Loucy (cell line): ENCODE results near the gene WNK4.
"Not testable (repeated sequence)": the region's sequence is repeated elsewhere in the genome, so short reads cannot be mapped to it uniquely, and the experiment has no call there.

Source experiments
- H2AFZ ChIP-seq: fragments of 200-600 bp; sonication (generic); 2 replicates; pipeline ENCODE4 v1.6.0; 2016; ENCODE audit warnings: antibody characterized with exemption, mild to moderate bottlenecking, low read length, moderate library complexity
- H3F3A ChIP-seq: fragments of 200-600 bp; 2 replicates; pipeline ENCODE4 v1.6.0; 2016; ENCODE audit warnings: antibody characterized with exemption, low read depth, mild to moderate bottlenecking
- H3K27me3 ChIP-seq: fragments of 200-600 bp; sonication (generic); 2 replicates; pipeline ENCODE4 v1.6.1; 2014; ENCODE audit warnings: low read length, mild to moderate bottlenecking; ENCODE audit not compliant: insufficient read depth, poor library complexity, severe bottlenecking
- H3K36me3 ChIP-seq: fragments of 200-600 bp; sonication (generic); 2 replicates; pipeline ENCODE4 v1.6.1; 2016; ENCODE audit warnings: low read length; ENCODE audit not compliant: insufficient read depth
- H3K4me1 ChIP-seq: fragments of 200-600 bp; sonication (generic); 2 replicates; pipeline ENCODE4 v1.5.1; 2014; ENCODE audit warnings: low read length, mild to moderate bottlenecking; ENCODE audit not compliant: insufficient read depth, poor library complexity, severe bottlenecking
- H3K4me2 ChIP-seq: fragments of 200-600 bp; sonication (generic); 2 replicates; pipeline ENCODE4 v1.6.0; 2014; ENCODE audit warnings: antibody characterized with exemption, low read length, low read depth, mild to moderate bottlenecking; ENCODE audit not compliant: poor library complexity, severe bottlenecking
- H3K4me3 ChIP-seq: fragments of 200-600 bp; sonication (generic); 2 replicates; pipeline ENCODE4 v1.5.1; 2014; ENCODE audit warnings: low read length, mild to moderate bottlenecking, mixed read lengths; ENCODE audit not compliant: poor library complexity, severe bottlenecking
- H3K79me2 ChIP-seq: fragments of 200-600 bp; sonication (generic); 2 replicates; pipeline ENCODE4 v1.6.1; 2014; ENCODE audit warnings: low read length; ENCODE audit not compliant: insufficient read depth
- H3K9ac ChIP-seq: fragments of 200-600 bp; sonication (generic); 2 replicates; pipeline ENCODE4 v1.6.0; 2014; ENCODE audit warnings: mild to moderate bottlenecking, low read depth, low read length, moderate library complexity; ENCODE audit not compliant: poor library complexity, severe bottlenecking
- H3K9me2 ChIP-seq: fragments of 200-600 bp; sonication (generic); replicated peaks from 2 replicates; pipeline ENCODE4 v1.6.1; 2016; ENCODE audit warnings: low read depth, low read length, mixed read lengths
- H3K9me3 ChIP-seq: fragments of 200-600 bp; sonication (generic); 2 replicates; pipeline ENCODE4 v1.6.1; 2014; ENCODE audit warnings: mild to moderate bottlenecking, antibody characterized with exemption, low read length, low read depth; ENCODE audit not compliant: insufficient read depth
- H4K20me1 ChIP-seq: fragments of 200-600 bp; sonication (generic); 2 replicates; pipeline ENCODE4 v1.6.0; 2014; ENCODE audit warnings: antibody characterized with exemption, low read length, mild to moderate bottlenecking; ENCODE audit not compliant: insufficient read depth, poor library complexity, severe bottlenecking
- EZH2phosphoT487 ChIP-seq: fragments of 200-600 bp; IDR thresholded peaks from 2 replicates; pipeline ENCODE4 v1.6.1; 2018; ENCODE audit warnings: antibody characterized with exemption, mild to moderate bottlenecking, moderate library complexity, borderline replicate concordance
- TF ChIP-seq, protein P1 (sequence below): fragments of 200-600 bp; sonication (generic); conservative IDR thresholded peaks from 2 replicates; pipeline ENCODE4 v1.5.1; 2014; ENCODE audit warnings: mild to moderate bottlenecking, antibody characterized with exemption, low read length

Gene WNK4

DNA sequence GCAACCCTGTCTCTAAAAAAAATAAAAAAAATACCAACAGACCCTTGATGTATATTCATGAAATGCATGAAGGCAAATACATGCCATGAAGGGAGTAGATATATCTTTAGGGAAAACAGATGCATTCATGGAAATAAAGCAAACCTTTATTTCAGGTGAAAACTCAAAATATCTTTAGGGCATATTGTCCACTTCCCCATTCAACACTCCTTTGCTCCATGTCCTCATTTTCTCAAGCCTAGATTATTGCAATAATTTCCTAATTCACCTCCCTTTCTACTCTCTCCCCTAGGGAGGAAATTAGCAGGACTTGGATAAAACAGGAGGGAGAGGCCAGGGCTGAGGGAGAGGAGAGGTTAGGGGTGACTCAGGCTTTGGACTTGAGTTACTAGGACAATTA is 12.9 kb upstream of the WNK4 start:
- no peaks in the 10 kb centered on the region for H3K27me3 ChIP-seq
- no peaks in the 10 kb centered on the region for H3K79me2 ChIP-seq
- no peaks in the 10 kb centered on the region for H3K9me2 ChIP-seq
- TF ChIP-seq, protein P1, sequence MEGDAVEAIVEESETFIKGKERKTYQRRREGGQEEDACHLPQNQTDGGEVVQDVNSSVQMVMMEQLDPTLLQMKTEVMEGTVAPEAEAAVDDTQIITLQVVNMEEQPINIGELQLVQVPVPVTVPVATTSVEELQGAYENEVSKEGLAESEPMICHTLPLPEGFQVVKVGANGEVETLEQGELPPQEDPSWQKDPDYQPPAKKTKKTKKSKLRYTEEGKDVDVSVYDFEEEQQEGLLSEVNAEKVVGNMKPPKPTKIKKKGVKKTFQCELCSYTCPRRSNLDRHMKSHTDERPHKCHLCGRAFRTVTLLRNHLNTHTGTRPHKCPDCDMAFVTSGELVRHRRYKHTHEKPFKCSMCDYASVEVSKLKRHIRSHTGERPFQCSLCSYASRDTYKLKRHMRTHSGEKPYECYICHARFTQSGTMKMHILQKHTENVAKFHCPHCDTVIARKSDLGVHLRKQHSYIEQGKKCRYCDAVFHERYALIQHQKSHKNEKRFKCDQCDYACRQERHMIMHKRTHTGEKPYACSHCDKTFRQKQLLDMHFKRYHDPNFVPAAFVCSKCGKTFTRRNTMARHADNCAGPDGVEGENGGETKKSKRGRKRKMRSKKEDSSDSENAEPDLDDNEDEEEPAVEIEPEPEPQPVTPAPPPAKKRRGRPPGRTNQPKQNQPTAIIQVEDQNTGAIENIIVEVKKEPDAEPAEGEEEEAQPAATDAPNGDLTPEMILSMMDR, result no peak
- TF ChIP-seq EZH2phosphoT487, result no peak
- no peak overlapping the region for H2AFZ ChIP-seq
- no peaks in the 10 kb centered on the region for H3K36me3 ChIP-seq
- no peak overlapping the region for H3K9ac ChIP-seq
- no peaks in the 10 kb centered on the region for H3K9me3 ChIP-seq
- H4K20me1 ChIP-seq, result no peaks in the 10 kb centered on the region
- H3F3A ChIP-seq, result no peaks in the 10 kb centered on the region
- H3K4me1 ChIP-seq, result peaks cover 3% of the 10 kb centered on the region
- H3K4me2 ChIP-seq, result no peak overlapping the region
- H3K4me3 ChIP-seq, result no peak overlapping the region

DNA sequence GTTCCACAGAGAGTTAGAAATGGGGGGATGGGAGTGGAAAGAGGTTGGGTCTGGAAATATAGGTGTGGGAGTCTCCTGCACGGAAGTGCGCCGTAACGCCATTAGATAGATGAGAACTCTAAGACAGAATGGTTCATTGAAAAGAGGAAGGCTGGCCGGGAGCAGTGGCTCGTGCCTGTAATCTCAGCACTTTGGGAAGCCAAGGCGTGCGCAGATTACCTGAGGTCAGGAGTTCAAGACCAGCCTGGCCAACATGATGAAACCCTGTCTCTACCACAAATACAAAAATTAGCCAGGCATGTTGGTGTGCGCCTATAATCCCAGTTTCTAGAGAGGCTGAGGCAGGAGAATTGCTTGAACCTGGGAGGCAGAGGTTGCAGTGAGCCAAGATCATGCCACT is 12.4 kb upstream of the WNK4 start:
- not testable (repeated sequence) for H3K36me3 ChIP-seq, H3K27me3 ChIP-seq, H3K79me2 ChIP-seq, H3K4me3 ChIP-seq, H2AFZ ChIP-seq, H3F3A ChIP-seq, H3K9me3 ChIP-seq, H4K20me1 ChIP-seq, H3K9me2 ChIP-seq, H3K9ac ChIP-seq, H3K4me2 ChIP-seq, H3K4me1 ChIP-seq

DNA sequence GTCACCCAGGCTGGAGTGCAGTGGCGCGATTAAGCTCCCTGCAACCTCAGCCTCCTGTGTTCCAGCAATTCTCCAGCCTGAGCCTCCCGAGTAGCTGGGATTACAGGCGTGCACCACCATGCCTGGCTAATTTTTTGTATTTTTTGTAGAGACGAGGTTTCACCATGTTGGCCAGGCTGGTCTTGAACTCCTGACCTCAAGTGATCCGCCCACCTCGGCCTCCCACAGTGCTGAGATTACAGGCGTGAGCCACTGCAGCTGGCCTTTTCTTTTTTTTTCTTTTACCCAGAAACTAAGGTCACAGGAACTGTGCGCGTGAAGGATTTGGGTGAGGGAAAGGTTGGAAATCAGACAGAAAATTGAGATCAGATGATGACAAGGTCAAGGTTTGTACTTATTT is 10.4 kb upstream of the WNK4 start:
- not testable (repeated sequence) for H3K9me3 ChIP-seq, H3F3A ChIP-seq, H3K9ac ChIP-seq, H2AFZ ChIP-seq, H3K9me2 ChIP-seq, H4K20me1 ChIP-seq, H3K36me3 ChIP-seq, H3K4me2 ChIP-seq, H3K4me3 ChIP-seq, H3K27me3 ChIP-seq
- Histone ChIP-seq H3K4me1 (peaks cover 15% of the 10 kb centered on the region), H3K79me2 (peaks cover 16% of the 10 kb centered on the region)

DNA sequence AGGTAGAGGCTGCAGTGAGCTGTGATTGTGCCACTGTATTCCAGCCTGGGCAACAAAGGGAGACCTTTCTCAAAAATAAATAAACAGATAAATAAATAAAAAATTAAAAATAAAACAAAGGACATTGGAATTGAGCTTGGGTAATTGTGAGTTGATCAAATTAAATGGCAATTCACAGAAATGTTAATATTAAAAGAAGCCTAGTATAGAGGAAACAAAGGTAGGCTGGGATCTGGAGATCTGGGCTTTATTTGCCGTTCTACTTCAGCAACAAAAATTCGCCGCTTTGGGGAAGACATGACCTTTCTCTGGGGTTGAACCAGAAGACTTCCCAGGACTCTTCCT is 7.5 kb upstream of the WNK4 start:
- no peak for TF ChIP-seq EZH2phosphoT487
- TF ChIP-seq, protein P1, result no peak
- H2AFZ ChIP-seq, result peak overlapping the region; percentile 95
- H3K9me2 ChIP-seq, result no peaks in the 10 kb centered on the region
- H3K36me3 ChIP-seq, result peaks cover 5% of the 10 kb centered on the region; the same call in 1 of the 2 replicates
- H3K27me3 ChIP-seq, result no peaks in the 10 kb centered on the region
- H3K4me1 ChIP-seq, result peaks cover 15% of the 10 kb centered on the region
- H3K4me2 ChIP-seq, result peak overlapping the region; percentile 97
- H3K79me2 ChIP-seq, result peaks cover 19% of the 10 kb centered on the region
- no peaks in the 10 kb centered on the region for H4K20me1 ChIP-seq
- H3F3A ChIP-seq, result no peaks in the 10 kb centered on the region
- H3K9ac ChIP-seq, result peak overlapping the region; percentile 90
- peak overlapping the region; percentile 93 for H3K4me3 ChIP-seq
- no peaks in the 10 kb centered on the region for H3K9me3 ChIP-seq
